Fibroblast of peridontal ligament (primary cell): ENCODE data around the gene SMO.
"Not testable (repeated sequence)": the region's sequence is repeated elsewhere in the genome, so short reads cannot be mapped to it uniquely, and the experiment has no call there.

ENCODE experiments used
- DNase-seq: peaks from one replicate; pipeline ENCODE4 v3.0.0-alpha.2; 2010; ENCODE audit errors: extremely low read depth

SMO gene

GRCh38 chr7:129208667-129209066 is 20.2 kb downstream of the SMO start:
- DNase-seq, result no peak

GRCh38 chr7:129209067-129209926 is 20.9 kb downstream of the SMO start:
- DNase-seq, result no peak

- peak; percentile 48 for DNase-seq
Observed at GRCh38 chr7:129210256-129210988, 22.0 kb downstream of the SMO start.

GRCh38 chr7:129210989-129211312 is 22.5 kb downstream of the SMO start:
- no peak for DNase-seq

- no peak for DNase-seq
Observed at GRCh38 chr7:129212126-129212525, 23.7 kb downstream of the SMO start.

- no peak for DNase-seq
Observed at GRCh38 chr7:129212596-129212995, 24.2 kb downstream of the SMO start.

GRCh38 chr7:129213828-129214227 is 25.4 kb downstream of the SMO start:
- DNase-seq, result no peak

GRCh38 chr7:129215691-129216090 is 27.3 kb downstream of the SMO start:
- DNase-seq, result not testable (repeated sequence)

GRCh38 chr7:129216101-129216715 is 27.8 kb downstream of the SMO start:
- DNase-seq, result not testable (repeated sequence)

GRCh38 chr7:129216821-129217416 is 28.5 kb downstream of the SMO start:
- not testable (repeated sequence) for DNase-seq

GRCh38 chr7:129218514-129219062 is 30.2 kb downstream of the SMO start:
- peak; percentile 85 for DNase-seq

- not testable (repeated sequence) for DNase-seq
Observed at GRCh38 chr7:129219166-129219565, 30.7 kb downstream of the SMO start.

GRCh38 chr7:129222064-129222463 is 33.6 kb downstream of the SMO start:
- DNase-seq, result no peak

- peak; percentile 94 for DNase-seq
Observed at GRCh38 chr7:129224251-129225205, 36.1 kb downstream of the SMO start, which contains the start of gene AHCYL2. AHCYL2 (plus strand) TSS chr7:129225030.

- DNase-seq, result no peak
Observed at GRCh38 chr7:129225206-129225930, 36.9 kb downstream of the SMO start.

- no peak for DNase-seq
Observed at GRCh38 chr7:129225931-129226572, 37.6 kb downstream of the SMO start.

- no peak for DNase-seq
Observed at GRCh38 chr7:129227646-129228578, 39.5 kb downstream of the SMO start.

- no peak for DNase-seq
Observed at GRCh38 chr7:129228633-129229032, 40.2 kb downstream of the SMO start.
